Neutrophil (primary cell): ENCODE results near the gene INSYN2B.

Experiments
- H3K27ac ChIP-seq: fragments of 200-600 bp; sonication (generic); 2 replicates; pipeline ENCODE4 v1.5.1; 2016; ENCODE audit warnings: mild to moderate bottlenecking, moderate library complexity
- H3K27me3 ChIP-seq: fragments of 200-600 bp; sonication (generic); 2 replicates; pipeline ENCODE4 v1.6.0; 2016; ENCODE audit warnings: mild to moderate bottlenecking
- H3K36me3 ChIP-seq: fragments of 200-600 bp; sonication (generic); 2 replicates; pipeline ENCODE4 v1.5.1; 2017
- H3K4me1 ChIP-seq, 2 experiments: fragments of 200-600 bp in 1 of 2; sonication (generic) in 1 of 2; 1 replicate in 1 of 2; 2 replicates in 1 of 2; pipeline versions ENCODE4 v1.5.1 to v1.6.1; 2013 to 2016; ENCODE audit warnings: low read depth in 1 of 2, low read length in 1 of 2, mild to moderate bottlenecking in 1 of 2, moderate library complexity in 1 of 2; ENCODE audit not compliant: control insufficient read depth in 1 of 2, insufficient read depth in 1 of 2
- H3K4me3 ChIP-seq, 2 experiments: fragments of 200-600 bp in 1 of 2; sonication (generic) in 1 of 2; 1 replicate in 1 of 2; 2 replicates in 1 of 2; pipeline ENCODE4 v1.5.1; 2013 to 2016; ENCODE audit warnings: low read depth in 1 of 2, low read length in 1 of 2, mild to moderate bottlenecking in 1 of 2, moderate library complexity in 1 of 2
- H3K9me3 ChIP-seq: fragments of 200-600 bp; sonication (generic); 2 replicates; pipeline ENCODE4 v1.5.1; 2016
- CTCF ChIP-seq: fragments of 200-600 bp; sonication (generic); IDR thresholded peaks from 2 replicates; pipeline ENCODE4 v1.5.1; 2016; ENCODE audit warnings: antibody characterized with exemption

Gene INSYN2B

GRCh38 chr5:169921949-169922348 is 58.3 kb downstream of the INSYN2B start:
- Histone ChIP-seq H3K9me3 (no peaks in the 10 kb centered on the region), H3K27me3 (no peaks in the 10 kb centered on the region), H3K4me3 (no peak overlapping the region), H3K4me1 (no peaks in the 10 kb centered on the region), H3K36me3 (peaks cover 10% of the 10 kb centered on the region), H3K27ac (no peak overlapping the region)
- TF ChIP-seq CTCF = no peak

- H3K27me3 ChIP-seq = no peaks in the 10 kb centered on the region
- H3K9me3 ChIP-seq = no peaks in the 10 kb centered on the region
- H3K27ac ChIP-seq = no peak overlapping the region
- peaks cover 10% of the 10 kb centered on the region for H3K36me3 ChIP-seq
- no peaks in the 10 kb centered on the region for H3K4me1 ChIP-seq
- no peak overlapping the region for H3K4me3 ChIP-seq
- TF ChIP-seq CTCF = no peak
These were observed 58.9 kb downstream of the INSYN2B start for GRCh38 chr5:169921384-169921783.

- TF ChIP-seq CTCF = no peak
- H3K4me1 ChIP-seq = no peaks in the 10 kb centered on the region
- H3K36me3 ChIP-seq = peaks cover 10% of the 10 kb centered on the region
- H3K27ac ChIP-seq = no peak overlapping the region
- H3K27me3 ChIP-seq = no peaks in the 10 kb centered on the region
- H3K4me3 ChIP-seq = no peak overlapping the region
- no peaks in the 10 kb centered on the region for H3K9me3 ChIP-seq
These were observed 59.8 kb downstream of the INSYN2B start for GRCh38 chr5:169920474-169920873.

GRCh38 chr5:169918228-169918627 is 62.1 kb downstream of the INSYN2B start:
- Histone ChIP-seq H3K36me3 (peaks cover 10% of the 10 kb centered on the region), H3K9me3 (no peaks in the 10 kb centered on the region), H3K27ac (no peak overlapping the region), H3K4me1 (peaks cover 0 to 5% of the 10 kb centered on the region in 2 experiments), H3K27me3 (no peaks in the 10 kb centered on the region), H3K4me3 (no peak overlapping the region)
- TF ChIP-seq CTCF = no peak

GRCh38 chr5:169917500-169917899 is 62.8 kb downstream of the INSYN2B start:
- TF ChIP-seq CTCF = no peak
- peaks cover 10% of the 10 kb centered on the region for H3K36me3 ChIP-seq

GRCh38 chr5:169914766-169915165 is 65.5 kb downstream of the INSYN2B start:
- no peaks in the 10 kb centered on the region for H3K9me3 ChIP-seq
- no peak overlapping the region for H3K4me3 ChIP-seq
- H3K36me3 ChIP-seq = peaks cover 3% of the 10 kb centered on the region
- no peak for TF ChIP-seq CTCF
- H3K27me3 ChIP-seq = no peaks in the 10 kb centered on the region
- peaks cover 7 to 9% of the 10 kb centered on the region in 2 experiments for H3K4me1 ChIP-seq
- H3K27ac ChIP-seq = no peak overlapping the region

More at GRCh38 chr5:169917500-169917899, 62.8 kb downstream of the INSYN2B start:
- Histone ChIP-seq H3K9me3 (no peaks in the 10 kb centered on the region), H3K27me3 (no peaks in the 10 kb centered on the region), H3K4me3 (no peak overlapping the region), H3K27ac (no peak overlapping the region), H3K4me1 (peaks cover 0 to 5% of the 10 kb centered on the region in 2 experiments)
